HG03025 (cell line): Measurements from ENCODE around the gene AGGF1.
"Not testable (repeated sequence)": the region's sequence is repeated elsewhere in the genome, so short reads cannot be mapped to it uniquely, and the experiment has no call there.

Source experiments
- ATAC-seq: cut with Tn5 transposase; IDR thresholded peaks from one replicate; pipeline ENCODE4 v1.9.1; 2021; ENCODE audit warnings: mild to moderate bottlenecking, moderate library complexity; ENCODE audit not compliant: unreplicated experiment, low FRiP score

Gene AGGF1

GRCh38 chr5:77083088-77083487 lies 52.9 kb downstream of the AGGF1 start:
- no peak for ATAC-seq

GRCh38 chr5:77086368-77086688 lies 56.1 kb downstream of the AGGF1 start:
- no peak for ATAC-seq

GRCh38 chr5:77086689-77087483 lies 56.7 kb downstream of the AGGF1 start, which contains the start of gene ZBED3:
Gene ZBED3 (minus strand): TSS chr5:77087285. CDS start chr5:77077878, 9,407 bp downstream.
- peak; percentile 84 for ATAC-seq

GRCh38 chr5:77087484-77088261 lies 57.5 kb downstream of the AGGF1 start:
- no peak for ATAC-seq

GRCh38 chr5:77095189-77095588 lies 65.0 kb downstream of the AGGF1 start:
- ATAC-seq, result no peak

- ATAC-seq, result no peak
Measured at GRCh38 chr5:77101298-77101697, 71.1 kb downstream of the AGGF1 start.

- ATAC-seq, result no peak
Measured at GRCh38 chr5:77102549-77102948, 72.3 kb downstream of the AGGF1 start.

- no peak for ATAC-seq
Measured at GRCh38 chr5:77103457-77103856, 73.3 kb downstream of the AGGF1 start.

GRCh38 chr5:77104813-77105212 lies 74.6 kb downstream of the AGGF1 start:
- no peak for ATAC-seq

GRCh38 chr5:77107035-77107434 lies 76.8 kb downstream of the AGGF1 start:
- not testable (repeated sequence) for ATAC-seq
